ENCODE measurements around the gene PDCD4.

Gene PDCD4

DNA sequence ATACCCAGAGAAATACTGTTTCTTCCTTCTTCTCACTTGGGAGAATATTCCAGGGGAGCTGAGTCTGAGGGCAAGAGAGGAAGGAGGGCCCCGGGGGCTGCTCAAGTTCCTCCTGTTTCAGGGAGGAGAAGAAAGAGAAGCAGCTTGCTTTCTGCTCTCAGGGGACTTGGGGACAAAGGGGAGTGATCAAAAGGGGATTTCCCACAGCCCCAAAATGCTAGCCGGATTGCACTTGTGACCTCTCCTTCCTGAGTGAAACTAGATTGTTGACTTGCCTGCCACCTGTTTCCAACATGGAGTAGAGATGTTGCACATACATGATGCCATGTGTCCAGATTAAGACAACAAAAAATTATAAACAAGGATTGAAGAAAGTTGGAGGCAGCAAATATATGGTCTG, 28.7 kb upstream of the PDCD4 start:
- Histone ChIP-seq H3K36me3 (no peaks in the 10 kb centered on the region), H3K4me1 (peaks cover 0 to 33% (median 6%) of the 10 kb centered on the region in 4 donors), H3K27me3 (no peaks in the 10 kb centered on the region), H3K4me3 (no peak overlapping the region), H3K27ac (no peak overlapping the region), H3K9me3 (no peaks in the 10 kb centered on the region)
- intact Hi-C loops (cut with DNase I; ENCODE audit: low total_unique reads), result no loop called here
- TF ChIP-seq CTCF (IDR thresholded peaks at IDR 0.05), result no peak
- DNase-seq, result no peak

DNA sequence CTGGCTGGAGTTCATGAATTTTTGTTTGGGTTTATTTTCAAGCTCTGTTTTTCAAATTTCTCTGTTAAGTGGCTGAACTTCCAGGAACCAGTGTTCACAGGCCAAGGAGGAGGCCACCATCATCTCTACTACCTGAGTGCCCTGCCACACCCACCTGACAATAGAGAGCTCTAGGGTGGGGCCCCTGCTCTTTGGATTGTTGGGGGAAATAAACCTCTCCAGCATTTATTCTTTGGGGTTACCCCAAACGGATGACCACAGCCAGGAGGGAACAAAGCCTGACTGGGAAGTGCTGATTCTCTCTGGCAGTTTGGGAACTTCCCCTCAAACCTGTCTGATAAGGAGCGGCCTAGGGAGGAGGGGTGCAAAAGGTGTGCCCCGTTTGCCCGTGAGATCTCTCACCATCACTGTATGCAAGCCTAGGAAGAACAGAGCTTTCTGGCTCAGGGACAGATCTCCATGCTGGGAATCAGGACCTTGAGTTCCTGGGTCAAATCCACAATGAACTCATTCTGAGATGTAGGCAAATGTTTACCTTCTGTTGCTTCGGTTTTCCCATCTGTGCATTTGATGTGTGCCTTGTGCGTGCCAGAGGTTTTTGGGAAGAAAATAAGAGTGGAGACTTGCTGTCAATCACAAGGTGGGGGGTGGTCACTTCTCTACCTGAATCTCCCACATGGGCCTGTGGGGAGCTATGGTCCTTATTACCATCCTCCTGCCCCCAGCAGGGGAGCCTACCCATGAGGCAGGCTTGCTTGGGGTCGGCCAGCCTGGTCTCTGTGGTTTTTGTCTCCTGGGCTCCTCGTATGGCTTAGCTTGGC, 27.7 kb upstream of the PDCD4 start:
- intact Hi-C loops (cut with DNase I; ENCODE audit: low total_unique reads), result no loop called here
- Histone ChIP-seq H3K9me3 (no peaks in the 10 kb centered on the region), H3K36me3 (no peaks in the 10 kb centered on the region), H3K4me3 (no peak overlapping the region), H3K27ac (no peak overlapping the region), H3K4me1 (peaks cover 0 to 33% (median 4%) of the 10 kb centered on the region in 4 donors), H3K27me3 (no peaks in the 10 kb centered on the region)
- no peak for TF ChIP-seq CTCF (IDR thresholded peaks at IDR 0.05)
- DNase-seq, result no peak

- Histone ChIP-seq H3K4me3 (no peak overlapping the region), H3K36me3 (no peaks in the 10 kb centered on the region), H3K27ac (no peak overlapping the region), H3K9me3 (no peaks in the 10 kb centered on the region), H3K27me3 (no peaks in the 10 kb centered on the region), H3K4me1 (peaks cover 0 to 33% (median 4%) of the 10 kb centered on the region in 4 donors)
- TF ChIP-seq CTCF (IDR thresholded peaks at IDR 0.05), result no peak
- intact Hi-C loops (cut with DNase I; ENCODE audit: low total_unique reads), result no loop called here
- DNase-seq, result no peak
Measured at GRCh38 chr10:110844617-110844881, 27.2 kb upstream of the PDCD4 start.

- no peak for DNase-seq
- peaks cover 0 to 31% (median 3%) of the 10 kb centered on the region in 4 donors for H3K4me1 ChIP-seq
- no peak for TF ChIP-seq CTCF (IDR thresholded peaks at IDR 0.05)
- H3K27me3 ChIP-seq, result no peaks in the 10 kb centered on the region
- H3K27ac ChIP-seq, result no peak overlapping the region
- no peaks in the 10 kb centered on the region for H3K9me3 ChIP-seq
- intact Hi-C loops (cut with DNase I; ENCODE audit: low total_unique reads), result no loop called here
- no peaks in the 10 kb centered on the region for H3K36me3 ChIP-seq
- H3K4me3 ChIP-seq, result no peak overlapping the region
Measured at GRCh38 chr10:110845192-110845755, 26.5 kb upstream of the PDCD4 start.

DNA sequence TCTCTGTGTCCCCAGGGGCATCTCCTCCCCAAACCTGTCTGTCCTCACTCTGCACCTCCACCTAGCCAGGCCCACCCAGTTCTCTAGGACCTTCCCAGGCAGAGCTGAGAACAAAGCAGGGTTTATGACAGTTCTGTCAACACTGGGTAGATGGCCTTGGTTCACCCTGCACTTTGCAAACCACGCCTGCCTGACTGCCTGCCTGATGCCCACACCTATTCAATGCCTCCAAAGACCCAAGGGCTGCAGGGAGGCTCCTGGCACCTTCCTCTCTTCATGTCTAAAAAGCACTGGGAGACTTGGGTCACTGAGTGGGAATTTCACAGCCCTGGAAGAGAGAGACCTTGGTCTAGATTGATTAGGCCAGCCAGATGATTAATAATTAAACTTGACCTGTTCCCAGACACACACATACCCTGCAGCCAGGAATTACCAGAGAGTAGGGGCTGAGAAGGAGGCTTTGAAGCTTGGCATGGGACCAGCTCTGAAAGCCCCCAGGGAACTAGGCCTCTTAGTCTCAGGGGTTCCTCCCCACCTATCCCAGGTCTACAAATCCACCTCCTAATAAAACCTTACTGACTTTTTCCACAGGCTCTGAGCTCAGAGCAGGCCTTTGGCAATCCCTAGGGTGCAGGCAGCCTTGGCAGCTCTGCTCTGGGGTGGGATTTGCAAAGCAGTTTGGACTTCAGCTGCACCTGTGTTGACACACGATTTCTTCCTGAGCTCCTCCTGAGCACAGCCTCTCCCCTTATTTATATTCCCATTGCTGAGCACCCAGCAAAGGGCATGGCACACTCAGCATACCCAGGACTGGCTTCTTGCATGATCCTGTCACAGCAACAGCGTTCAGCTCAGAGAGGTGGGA, 25.7 kb upstream of the PDCD4 start:
- Histone ChIP-seq H3K36me3 (no peaks in the 10 kb centered on the region), H3K4me3 (no peak overlapping the region), H3K4me1 (peaks cover 0 to 24% (median 0%) of the 10 kb centered on the region in 4 donors), H3K9me3 (no peaks in the 10 kb centered on the region), H3K27ac (no peak overlapping the region), H3K27me3 (no peaks in the 10 kb centered on the region)
- intact Hi-C loops (cut with DNase I; ENCODE audit: low total_unique reads), result no loop called here
- no peak for DNase-seq
- no peak for TF ChIP-seq CTCF (IDR thresholded peaks at IDR 0.05)
